DND-41 (cell line): Measurements from ENCODE around the gene ENPP6.

Experiments used
- ATAC-seq: fragments of 200-7000 bp; cut with Tn5 transposase; 3 replicates; pipeline ENCODE4 v1.9.1; 2021; ENCODE audit warnings: low read depth; ENCODE audit not compliant: insufficient read depth
- DNase-seq: peaks from one replicate; pipeline ENCODE4 v3.0.0-alpha.2; 2020
- H2AFZ ChIP-seq: 2 replicates; pipeline ENCODE4 v1.6.0; 2012; ENCODE audit warnings: low read depth, low read length
- H3K27ac ChIP-seq: 2 replicates; pipeline ENCODE4 v1.5.1; 2012; ENCODE audit warnings: low read length, inconsistent platforms
- H3K27me3 ChIP-seq: fragments of 200-600 bp; sonication (generic); 2 replicates; pipeline ENCODE4 v1.6.0; 2012; ENCODE audit warnings: low read length, mild to moderate bottlenecking, inconsistent platforms; ENCODE audit not compliant: insufficient read depth, poor library complexity
- H3K36me3 ChIP-seq: 2 replicates; pipeline ENCODE4 v1.5.1; 2012; ENCODE audit warnings: low read length, inconsistent platforms; ENCODE audit not compliant: insufficient read depth
- H3K4me1 ChIP-seq: 2 replicates; pipeline ENCODE4 v1.5.1; 2012; ENCODE audit warnings: mild to moderate bottlenecking, low read length; ENCODE audit not compliant: insufficient read depth
- H3K4me2 ChIP-seq: 2 replicates; pipeline ENCODE4 v1.6.0; 2012; ENCODE audit warnings: mild to moderate bottlenecking, moderate library complexity, low read length, inconsistent platforms; ENCODE audit not compliant: insufficient read depth
- H3K4me3 ChIP-seq, 2 experiments: fragments of 200-600 bp in 1 of 2; shearing (Covaris generic) in 1 of 2; 2 replicates each; pipeline ENCODE4 v1.5.1; 2012 to 2016; ENCODE audit warnings: inconsistent platforms in 2 of 2, low read length in 2 of 2, mild to moderate bottlenecking in 2 of 2, low read depth in 1 of 2, moderate library complexity in 1 of 2
- H3K79me2 ChIP-seq: 2 replicates; pipeline ENCODE4 v1.6.0; 2012; ENCODE audit warnings: low read length, inconsistent platforms; ENCODE audit not compliant: insufficient read depth
- H3K9ac ChIP-seq: 2 replicates; pipeline ENCODE4 v1.6.0; 2012; ENCODE audit warnings: low read depth, mild to moderate bottlenecking, inconsistent platforms, low read length, moderate library complexity
- H3K9me3 ChIP-seq: 2 replicates; pipeline ENCODE4 v1.5.1; 2012; ENCODE audit warnings: low read length, moderate library complexity, mild to moderate bottlenecking, inconsistent platforms; ENCODE audit not compliant: insufficient read depth, severe bottlenecking
- H4K20me1 ChIP-seq: 2 replicates; pipeline ENCODE4 v1.6.0; 2012; ENCODE audit warnings: low read length; ENCODE audit not compliant: insufficient read depth
- CTCF ChIP-seq: IDR thresholded peaks from 2 replicates; pipeline ENCODE4 v1.5.1; 2012; ENCODE audit warnings: borderline replicate concordance, low read length, moderate library complexity, mild to moderate bottlenecking; ENCODE audit not compliant: poor library complexity, severe bottlenecking; ENCODE audit errors: extremely low read depth
- EZH2 ChIP-seq: IDR thresholded peaks from 3 replicates; pipeline ENCODE4 v1.6.1; 2012; ENCODE audit warnings: borderline replicate concordance, low read depth, mild to moderate bottlenecking, moderate library complexity, low read length, inconsistent platforms; ENCODE audit not compliant: severe bottlenecking

ENPP6 gene

GRCh38 chr4:184263910-184264732, 46.4 kb upstream of the ENPP6 start:
- H3K4me2 ChIP-seq, result peak overlapping the region; percentile 41; the same call in 1 of the 2 replicates
- no peak overlapping the region for H3K9ac ChIP-seq
- peak; percentile 87 for TF ChIP-seq CTCF
- no peak for TF ChIP-seq EZH2
- H3K79me2 ChIP-seq, result no peaks in the 10 kb centered on the region
- no peaks in the 10 kb centered on the region for H4K20me1 ChIP-seq
- no peak overlapping the region for H3K4me3 ChIP-seq
- ATAC-seq (peak; percentile 96), DNase-seq (peak; percentile 92)
- peaks cover 6% of the 10 kb centered on the region for H3K4me1 ChIP-seq
- no peak overlapping the region for H3K27ac ChIP-seq
- no peaks in the 10 kb centered on the region for H3K9me3 ChIP-seq
- H3K27me3 ChIP-seq, result peaks cover 7% of the 10 kb centered on the region
- no peaks in the 10 kb centered on the region for H3K36me3 ChIP-seq
- H2AFZ ChIP-seq, result peak overlapping the region; percentile 62

- peak overlapping the region; percentile 62 for H2AFZ ChIP-seq
- no peak overlapping the region for H3K4me3 ChIP-seq
- H3K79me2 ChIP-seq, result no peaks in the 10 kb centered on the region
- TF ChIP-seq CTCF, result no peak
- no peak for TF ChIP-seq EZH2
- no peak for ATAC-seq
- no peak overlapping the region for H3K4me2 ChIP-seq
- H3K27me3 ChIP-seq, result peaks cover 7% of the 10 kb centered on the region
- H3K27ac ChIP-seq, result no peak overlapping the region
- H3K36me3 ChIP-seq, result no peaks in the 10 kb centered on the region
- peaks cover 6% of the 10 kb centered on the region for H3K4me1 ChIP-seq
- no peaks in the 10 kb centered on the region for H4K20me1 ChIP-seq
- no peak overlapping the region for H3K9ac ChIP-seq
- H3K9me3 ChIP-seq, result no peaks in the 10 kb centered on the region
- no peak for DNase-seq
Observed at GRCh38 chr4:184263461-184263860, 45.8 kb upstream of the ENPP6 start.

GRCh38 chr4:184262901-184263300, 45.2 kb upstream of the ENPP6 start:
- H3K36me3 ChIP-seq, result no peaks in the 10 kb centered on the region
- H4K20me1 ChIP-seq, result no peaks in the 10 kb centered on the region
- peaks cover 6% of the 10 kb centered on the region for H3K4me1 ChIP-seq
- TF ChIP-seq EZH2 (no peak), CTCF (no peak)
- no peak for DNase-seq
- no peak overlapping the region for H3K4me3 ChIP-seq
- H3K27ac ChIP-seq, result no peak overlapping the region
- no peak overlapping the region for H3K4me2 ChIP-seq
- no peak overlapping the region for H3K9ac ChIP-seq
- H3K9me3 ChIP-seq, result no peaks in the 10 kb centered on the region
- no peak overlapping the region for H2AFZ ChIP-seq
- ATAC-seq, result no peak
- H3K79me2 ChIP-seq, result no peaks in the 10 kb centered on the region
- peaks cover 6% of the 10 kb centered on the region for H3K27me3 ChIP-seq
